Erythroblast (primary cell): Measurements from ENCODE around the gene SPATA1.

Experiments
- GATA1 ChIP-seq: IDR thresholded peaks from 2 replicates; pipeline ENCODE4 v1.6.1; 2011; ENCODE audit warnings: low read depth, mild to moderate bottlenecking, control low read depth, low read length, moderate library complexity
- POLR2A ChIP-seq: IDR thresholded peaks from 2 replicates; pipeline ENCODE4 v1.6.1; 2011; ENCODE audit warnings: mild to moderate bottlenecking, low read length

- TF ChIP-seq POLR2A, result no peak
- no peak for TF ChIP-seq GATA1
Measured at GRCh38 chr1:84581648-84582047, 75.5 kb downstream of the SPATA1 start.
